Measurements from ENCODE around the gene SPTA1. TPM values are rescaled to one million over a fixed set of nuclear protein-coding genes. Genes with fewer than 3 reads are reported as not detected.

SPTA1 gene
- under 1 TPM in 1 of 2 experiments, not detected in 1; 0.31 TPM for total RNA-seq

GRCh38 chr1:158686111-158687009 lies at the start of gene SPTA1:
SPTA1 (minus strand) TSS chr1:158686715; CDS start chr1:158686517, 198 bp downstream.
- Mint-ChIP-seq H3K9me3 (no peaks in the 10 kb centered on the region), H3K27me3 (peaks cover 14% of the 10 kb centered on the region), H3K27ac (no peak within 1 kb of the TSS), H3K36me3 (ENCODE audit: low read depth) (no peaks in the 10 kb centered on the region), H3K4me1 (ENCODE audit: low read depth) (no peaks in the 10 kb centered on the region), H3K4me3 (no peak within 1 kb of the TSS)
- intact Hi-C loops (cut with micrococcal nuclease), result no loop called here
- TF ChIP-seq CTCF (IDR thresholded peaks at IDR 0.05), result no peak
- DNase-seq, result no peak
- ChIA-PET CTCF (no interaction called here), POLR2A (interaction anchor here (0.6 kb wide), 1 partner anchor 19 kb away, joined by 3 read pairs; no protein-coding TSS in a partner anchor)
- no peak for ATAC-seq

GRCh38 chr1:158735848-158736247 lies 49.3 kb upstream of the SPTA1 start:
- no peaks in the 10 kb centered on the region for H3K36me3 Mint-ChIP-seq (ENCODE audit: low read depth)
- no peaks in the 10 kb centered on the region for H3K9me3 Mint-ChIP-seq
- H3K4me3 Mint-ChIP-seq, result no peak overlapping the region
- DNase-seq, result no peak
- ChIA-PET CTCF (no interaction called here), POLR2A (no interaction called here)
- intact Hi-C loops (cut with micrococcal nuclease), result no loop called here
- no peak overlapping the region for H3K27ac Mint-ChIP-seq
- no peaks in the 10 kb centered on the region for H3K4me1 Mint-ChIP-seq (ENCODE audit: low read depth)
- no peak for ATAC-seq
- peaks cover 24% of the 10 kb centered on the region for H3K27me3 Mint-ChIP-seq
- no peak for TF ChIP-seq CTCF (IDR thresholded peaks at IDR 0.05)

GRCh38 chr1:158732524-158732923 lies 46.0 kb upstream of the SPTA1 start:
- H3K36me3 Mint-ChIP-seq (ENCODE audit: low read depth), result no peaks in the 10 kb centered on the region
- ChIA-PET CTCF (no interaction called here), POLR2A (no interaction called here)
- H3K27me3 Mint-ChIP-seq, result peaks cover 14% of the 10 kb centered on the region
- no peaks in the 10 kb centered on the region for H3K9me3 Mint-ChIP-seq
- H3K4me3 Mint-ChIP-seq, result no peak overlapping the region
- intact Hi-C loops (cut with micrococcal nuclease), result no loop called here
- DNase-seq, result no peak
- TF ChIP-seq CTCF (IDR thresholded peaks at IDR 0.05), result no peak
- H3K4me1 Mint-ChIP-seq (ENCODE audit: low read depth), result no peaks in the 10 kb centered on the region
- no peak overlapping the region for H3K27ac Mint-ChIP-seq
- ATAC-seq, result no peak

- H3K4me1 Mint-ChIP-seq (ENCODE audit: low read depth), result no peaks in the 10 kb centered on the region
- no peak for DNase-seq
- H3K27ac Mint-ChIP-seq, result no peak overlapping the region
- no peak for TF ChIP-seq CTCF (IDR thresholded peaks at IDR 0.05)
- no peak for ATAC-seq
- ChIA-PET CTCF (no interaction called here), POLR2A (no interaction called here)
- H3K27me3 Mint-ChIP-seq, result peaks cover 13% of the 10 kb centered on the region
- H3K4me3 Mint-ChIP-seq, result no peak overlapping the region
- no peaks in the 10 kb centered on the region for H3K9me3 Mint-ChIP-seq
- intact Hi-C loops (cut with micrococcal nuclease), result no loop called here
- no peaks in the 10 kb centered on the region for H3K36me3 Mint-ChIP-seq (ENCODE audit: low read depth)
Measured at GRCh38 chr1:158731707-158732106, 45.2 kb upstream of the SPTA1 start.

- no peaks in the 10 kb centered on the region for H3K9me3 Mint-ChIP-seq
- DNase-seq (no peak), ATAC-seq (no peak)
- ChIA-PET POLR2A (no interaction called here), CTCF (no interaction called here)
- H3K27me3 Mint-ChIP-seq, result peaks cover 14% of the 10 kb centered on the region
- H3K36me3 Mint-ChIP-seq (ENCODE audit: low read depth), result no peaks in the 10 kb centered on the region
- TF ChIP-seq CTCF (IDR thresholded peaks at IDR 0.05), result no peak
- H3K4me3 Mint-ChIP-seq, result no peak overlapping the region
- no peaks in the 10 kb centered on the region for H3K4me1 Mint-ChIP-seq (ENCODE audit: low read depth)
- H3K27ac Mint-ChIP-seq, result no peak overlapping the region
- intact Hi-C loops (cut with micrococcal nuclease), result no loop called here
Measured at GRCh38 chr1:158730453-158730852, 43.9 kb upstream of the SPTA1 start.

Data from activated CD8-positive, alpha-beta T cell treated with anti-CD3 and anti-CD28 coated beads for 36 hours (primary cell).